NCI-H1105 (cell line): ENCODE measurements around the gene PCSK5.
"Not testable (repeated sequence)": the region's sequence is repeated elsewhere in the genome, so short reads cannot be mapped to it uniquely, and the experiment has no call there.

ENCODE experiments used
- DNase-seq: peaks from one replicate; lab custom pipeline; 2025; lab: John Stamatoyannopoulos, UW

The PCSK5 gene

DNA sequence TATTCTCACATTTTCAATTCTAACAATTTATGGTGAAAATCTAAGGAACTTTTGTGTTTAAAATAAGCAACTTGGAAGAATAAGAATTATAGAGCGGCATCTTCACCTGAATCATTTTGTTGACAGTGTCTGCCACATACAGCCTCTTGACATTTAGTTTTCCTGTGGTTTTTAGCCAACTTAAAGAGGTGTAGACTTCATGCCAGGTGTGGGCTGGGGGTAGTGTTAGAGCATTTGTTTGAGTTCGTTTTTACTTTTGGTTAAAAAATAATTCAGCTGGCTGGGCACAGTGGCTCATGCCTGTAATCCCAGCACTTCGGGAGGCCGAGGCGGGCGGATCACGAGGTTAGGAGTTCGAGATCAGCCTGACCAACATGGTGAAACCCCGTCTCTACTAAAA lies 72.8 kb downstream of the PCSK5 start:
- DNase-seq = not testable (repeated sequence)

DNA sequence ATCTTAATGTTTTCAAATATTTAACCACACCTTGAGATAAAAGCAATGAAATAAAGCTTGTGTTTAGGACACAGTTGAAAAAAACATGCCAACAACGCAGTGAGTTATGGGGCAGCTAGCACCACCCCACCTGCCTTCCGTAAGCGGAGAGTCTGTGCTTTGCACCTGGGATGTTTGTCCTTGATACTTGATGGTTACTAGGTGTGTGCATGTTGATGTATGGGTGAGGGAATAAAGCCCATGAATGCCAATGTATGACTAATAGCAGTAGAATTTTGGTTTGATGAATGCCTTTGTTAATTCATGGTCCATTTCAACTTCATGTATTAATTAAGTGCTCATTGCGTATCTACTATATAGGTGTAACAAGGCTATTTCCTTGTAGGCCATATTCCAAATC lies 74.0 kb downstream of the PCSK5 start:
- no peak for DNase-seq

DNA sequence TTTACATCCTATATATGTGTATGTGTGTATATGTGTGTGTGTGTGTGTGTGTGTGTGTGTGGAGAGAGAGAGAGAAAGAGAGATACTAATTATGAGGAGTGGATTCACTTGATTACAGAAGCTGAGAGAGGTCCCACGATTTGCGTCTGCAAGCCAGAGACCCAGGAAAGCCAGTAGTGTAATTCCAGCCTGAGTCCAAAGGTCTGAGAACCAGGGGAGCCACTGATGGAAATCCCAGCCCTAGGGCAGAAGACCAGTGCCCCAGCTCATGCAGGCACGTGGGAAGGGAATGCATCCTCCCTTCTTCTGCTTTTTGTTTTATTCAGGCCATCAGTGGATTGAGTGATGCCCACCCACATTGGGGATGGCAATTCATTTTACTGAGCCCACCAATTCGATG lies 74.8 kb downstream of the PCSK5 start:
- DNase-seq = no peak

DNA sequence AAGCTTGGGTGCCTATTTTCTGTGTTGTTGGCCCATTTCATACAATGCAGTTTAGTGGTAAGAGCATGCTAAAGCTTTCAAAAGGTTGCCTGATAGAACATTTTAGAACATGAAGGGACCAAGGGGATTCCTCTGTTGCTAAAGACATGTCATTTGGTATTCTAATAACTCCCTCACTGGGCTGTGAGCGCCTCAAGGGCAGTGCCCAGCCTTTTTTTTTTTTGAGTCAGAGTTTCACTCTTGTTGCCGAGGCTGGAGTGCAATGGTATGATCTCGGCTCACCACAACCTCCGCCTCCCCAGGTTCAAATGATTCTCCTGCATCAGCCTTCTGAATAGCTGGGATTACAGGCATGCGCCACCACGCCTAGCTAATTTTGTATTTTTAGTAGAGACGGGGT lies 77.1 kb downstream of the PCSK5 start:
- no peak for DNase-seq

DNA sequence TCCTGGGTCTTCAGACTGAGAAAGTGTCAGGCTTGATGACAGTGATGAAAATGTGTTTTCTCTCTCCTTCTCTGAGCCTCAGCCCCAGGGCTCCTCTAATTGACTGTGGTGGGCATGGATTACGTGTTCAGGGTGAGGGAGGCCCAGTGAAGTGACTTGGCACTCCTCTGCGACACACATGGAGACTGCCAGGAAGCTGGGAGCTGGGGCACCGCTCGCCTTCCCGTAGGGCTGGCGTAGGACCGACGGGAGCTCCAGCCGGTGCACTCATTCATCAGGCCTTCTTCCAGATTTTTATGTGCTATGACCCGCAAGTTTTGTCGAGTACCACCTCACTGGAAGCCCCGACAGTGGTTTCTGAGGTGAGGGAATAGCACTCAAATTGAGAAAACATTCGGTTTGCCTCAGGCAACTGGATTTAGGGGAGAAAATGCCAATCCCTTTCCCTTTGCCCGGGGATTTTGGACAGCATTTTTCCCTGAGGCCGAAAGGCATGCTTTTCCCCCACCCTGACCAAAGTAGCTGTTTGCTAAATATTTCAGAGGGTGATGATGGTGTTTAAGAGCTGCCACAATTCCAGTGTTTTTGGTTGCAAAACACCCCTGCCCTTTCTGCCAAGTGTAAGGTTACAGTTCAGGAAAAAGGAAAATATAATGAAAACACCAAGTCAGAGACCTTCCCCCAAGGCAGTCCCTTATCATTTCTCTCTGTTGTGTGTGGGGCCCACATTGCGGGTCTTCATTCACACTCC lies 83.7 kb downstream of the PCSK5 start:
- no peak for DNase-seq

DNA sequence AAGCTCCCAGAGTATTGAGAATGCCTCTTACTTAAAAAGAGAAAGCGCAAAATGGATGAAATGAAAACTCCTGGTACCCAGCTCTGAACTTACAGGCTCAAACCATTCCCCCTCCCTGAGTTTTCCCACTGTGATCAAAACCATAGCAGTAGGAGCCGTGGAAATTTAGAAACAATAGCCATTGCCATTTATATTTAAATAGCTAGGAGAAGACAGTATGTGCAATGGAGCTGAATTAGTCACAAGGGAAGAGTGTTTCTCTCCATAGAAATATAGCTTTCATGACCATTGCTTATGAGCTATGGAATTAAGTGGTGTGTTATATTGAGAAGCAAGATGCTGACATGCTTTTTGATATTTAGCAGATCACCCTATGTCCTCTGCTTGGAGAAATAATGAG lies 84.6 kb downstream of the PCSK5 start:
- no peak for DNase-seq

DNA sequence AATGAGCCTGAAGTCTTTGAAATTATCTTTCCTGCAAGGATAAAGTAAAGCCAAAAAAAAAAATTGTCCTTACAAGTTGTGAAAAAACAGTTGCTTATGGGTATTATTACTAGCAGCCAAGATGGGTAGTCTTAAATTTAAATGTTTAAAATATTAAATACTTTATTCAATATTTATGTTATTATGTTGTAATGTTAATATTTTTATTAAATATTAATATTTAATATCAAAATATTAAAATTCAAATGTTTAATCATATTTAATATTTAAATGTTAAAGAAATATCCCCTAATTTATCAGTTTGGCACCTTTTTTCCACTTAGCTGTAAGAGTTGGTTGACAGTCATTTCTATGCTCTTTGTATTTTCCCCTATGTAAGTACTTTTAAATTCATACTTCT lies 86.1 kb downstream of the PCSK5 start:
- no peak for DNase-seq

DNA sequence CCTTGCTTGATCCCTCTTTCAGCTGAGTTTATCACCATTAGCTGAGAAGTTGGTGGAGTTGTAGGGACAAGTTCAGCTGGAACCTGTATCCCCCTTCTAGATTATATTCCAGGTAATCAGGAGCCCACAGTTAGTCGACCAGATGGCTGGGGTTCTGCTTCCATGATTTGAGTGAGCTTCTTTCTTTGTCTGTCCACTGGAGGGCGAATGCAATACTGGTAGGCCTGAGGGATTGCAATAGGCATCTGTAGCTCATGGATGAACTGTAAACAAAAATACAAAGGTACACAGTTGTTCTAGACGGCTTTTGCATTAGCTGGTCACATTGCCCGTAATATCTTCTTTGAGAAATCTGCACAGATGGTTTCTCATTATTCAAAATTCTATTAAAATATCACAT lies 88.9 kb downstream of the PCSK5 start:
- no peak for DNase-seq

DNA sequence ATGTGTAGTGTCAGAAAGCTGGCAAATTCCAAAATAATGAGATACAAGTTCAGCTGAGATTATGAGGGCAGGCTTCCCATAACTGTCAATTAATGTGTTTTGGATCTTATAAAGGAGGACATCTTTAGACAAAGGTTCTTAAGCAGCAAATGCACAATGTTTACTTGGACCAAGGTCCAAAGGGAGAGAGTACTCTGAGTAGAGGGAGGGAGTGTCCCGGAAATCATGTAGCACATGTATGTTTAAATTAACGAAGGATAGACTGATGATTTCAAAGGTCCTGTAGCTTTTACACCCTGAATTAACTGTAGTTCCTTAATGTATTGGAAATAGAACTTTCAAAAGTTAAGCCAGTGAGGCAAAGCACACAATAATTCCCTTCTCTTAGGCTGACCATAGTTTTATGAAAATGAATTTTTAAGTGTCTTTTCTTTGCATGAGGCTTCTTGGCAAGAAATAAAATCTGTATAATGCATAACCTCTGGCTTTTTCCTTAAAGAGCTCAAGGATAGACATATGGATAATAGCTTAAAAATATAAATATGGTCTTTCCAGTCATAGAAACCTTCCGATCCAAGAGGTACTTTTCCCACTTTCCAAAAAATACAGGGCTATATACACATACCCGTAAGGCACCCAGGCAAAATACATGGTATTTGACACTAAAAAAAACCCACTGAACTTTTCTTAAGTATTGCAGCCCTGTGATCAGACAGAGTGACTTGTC lies 93.0 kb downstream of the PCSK5 start:
- DNase-seq = no peak

DNA sequence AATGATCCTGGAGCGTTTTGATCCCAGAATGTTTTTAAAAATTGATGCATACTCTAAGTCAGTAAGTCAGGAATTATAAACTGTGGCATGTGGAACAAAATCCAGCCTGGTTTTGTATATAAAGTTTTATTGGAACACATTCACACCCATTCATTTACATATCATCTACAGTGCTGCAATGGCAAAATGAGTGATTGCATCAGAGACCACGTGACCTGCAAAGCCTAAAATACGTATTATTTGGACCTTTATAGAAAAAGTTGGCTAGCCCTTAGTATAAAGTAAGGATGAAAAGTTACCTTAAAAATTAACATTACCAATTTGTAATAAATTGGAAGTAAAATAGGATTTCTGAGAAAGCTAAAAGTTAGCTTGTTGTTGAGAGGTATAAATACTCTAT lies 95.0 kb downstream of the PCSK5 start:
- no peak for DNase-seq

DNA sequence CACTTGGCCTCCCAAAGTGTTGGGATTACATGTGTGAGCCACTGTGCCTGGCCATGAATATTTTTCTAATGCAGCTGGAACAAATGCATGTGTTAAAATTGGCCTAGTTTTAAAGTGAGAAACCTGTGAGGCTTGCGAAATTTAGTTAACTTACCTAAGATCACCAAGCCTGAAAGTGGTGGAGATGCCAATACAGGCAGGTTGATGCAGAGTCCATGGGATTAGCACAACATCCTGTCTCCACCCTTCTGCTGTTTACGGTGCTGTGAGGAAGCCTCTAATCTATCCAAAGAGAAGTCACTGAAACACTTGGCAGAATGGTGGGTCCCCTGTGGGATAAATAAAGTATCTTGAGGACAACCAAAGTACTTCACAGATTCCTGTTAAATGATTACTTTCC lies 98.2 kb downstream of the PCSK5 start:
- no peak for DNase-seq

DNA sequence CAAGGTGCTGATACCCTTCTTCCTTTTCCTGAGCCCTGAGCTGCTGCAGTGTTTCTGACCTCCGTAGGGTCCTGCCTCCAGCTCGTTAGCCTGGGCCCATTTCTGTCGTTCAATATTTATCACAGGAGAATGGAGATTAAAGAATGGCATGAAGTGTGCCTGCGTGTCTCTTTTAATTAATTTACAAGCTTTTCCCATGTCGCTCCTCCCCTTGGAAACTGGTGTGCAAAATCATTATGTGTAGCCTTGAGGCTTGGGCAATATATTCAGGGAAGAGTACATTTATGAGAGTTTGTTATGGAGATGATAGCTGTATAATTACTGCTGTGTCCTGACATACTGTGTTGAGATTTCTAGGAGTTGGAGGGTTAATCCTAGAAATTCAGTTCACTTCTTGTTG lies 99.7 kb downstream of the PCSK5 start:
- no peak for DNase-seq

DNA sequence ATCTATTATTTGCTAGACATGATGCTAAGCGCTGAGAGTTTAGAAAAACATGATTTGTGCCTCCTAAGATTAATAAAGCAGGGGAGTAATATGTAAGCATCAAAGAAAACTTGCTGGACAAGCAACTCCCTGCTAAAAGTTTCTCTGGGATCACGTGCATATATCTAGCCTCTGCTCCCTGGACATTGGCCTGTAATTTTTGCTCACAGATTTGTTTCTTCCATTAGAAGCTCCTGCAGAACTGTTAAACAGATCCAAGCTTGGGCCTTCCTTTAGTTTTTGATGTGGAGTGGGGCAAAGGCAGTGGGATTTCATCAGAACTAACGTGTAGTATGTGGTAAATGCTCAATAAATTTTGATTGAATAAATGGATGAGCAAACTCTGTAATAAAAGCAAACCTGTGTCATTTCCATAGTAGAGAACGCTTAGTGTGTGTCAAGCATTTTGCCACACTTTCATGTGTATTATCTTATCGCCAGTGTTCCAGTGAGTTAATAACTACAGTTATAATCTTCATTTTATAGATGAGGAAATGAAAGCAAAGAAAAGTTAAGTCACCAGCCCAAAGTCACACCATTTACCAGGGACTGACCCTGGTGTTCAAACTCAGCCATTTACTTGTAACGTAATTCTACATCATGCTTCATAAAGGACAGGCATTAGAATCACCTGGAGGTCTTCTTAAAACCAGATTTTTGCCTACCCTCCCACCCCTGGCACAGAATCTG lies 100.3 kb downstream of the PCSK5 start:
- DNase-seq = no peak

DNA sequence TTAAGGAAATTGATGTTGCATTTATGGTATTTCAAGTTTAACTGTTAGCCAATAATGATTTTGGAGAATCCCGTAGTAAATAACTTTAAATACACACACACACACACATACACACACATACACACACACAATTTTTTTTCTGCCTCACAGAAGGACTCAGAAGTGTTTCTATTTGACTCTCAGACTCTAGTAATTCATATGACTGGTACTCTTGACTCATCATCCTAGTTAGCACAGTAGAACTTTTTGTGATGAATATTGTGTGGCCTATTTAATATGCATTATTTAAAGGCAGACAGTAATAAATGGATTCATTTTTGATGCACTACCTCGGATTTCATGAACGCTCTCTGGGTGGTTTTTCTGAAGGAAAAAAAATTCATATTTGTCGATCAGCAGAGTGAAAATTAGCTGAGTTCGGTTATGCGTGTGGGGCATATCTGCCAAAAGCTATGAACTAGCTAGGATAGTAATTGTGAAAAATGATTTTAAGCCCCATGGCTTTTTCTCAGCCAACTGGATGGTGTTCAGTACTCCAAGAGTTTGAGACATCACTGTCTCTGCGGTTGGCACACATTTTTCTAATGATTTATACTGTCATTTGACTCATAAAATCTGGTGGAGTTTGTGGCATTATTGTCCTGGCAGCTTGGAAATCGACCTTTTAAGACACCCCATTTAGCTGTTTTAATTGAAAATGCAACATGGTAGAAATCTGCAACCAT lies 102.2 kb downstream of the PCSK5 start:
- DNase-seq = no peak

DNA sequence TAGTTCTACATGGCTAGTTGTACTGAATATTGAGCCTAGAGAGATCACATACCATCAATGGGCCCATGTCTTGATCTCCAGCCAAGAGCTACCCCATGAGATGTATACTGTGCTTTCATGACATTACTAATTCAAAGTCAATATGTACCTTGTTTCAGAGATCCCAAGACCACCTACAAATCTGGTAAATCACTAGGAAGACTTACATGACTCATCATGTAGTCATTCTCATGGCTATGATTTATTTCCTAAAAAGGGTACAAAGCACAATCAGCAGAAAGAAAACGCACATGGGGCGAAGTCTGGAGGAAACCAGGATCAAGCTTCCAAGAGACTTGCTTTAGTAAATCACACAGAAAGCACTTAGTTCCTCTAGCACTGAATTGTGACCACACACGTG lies 103.0 kb downstream of the PCSK5 start:
- no peak for DNase-seq

DNA sequence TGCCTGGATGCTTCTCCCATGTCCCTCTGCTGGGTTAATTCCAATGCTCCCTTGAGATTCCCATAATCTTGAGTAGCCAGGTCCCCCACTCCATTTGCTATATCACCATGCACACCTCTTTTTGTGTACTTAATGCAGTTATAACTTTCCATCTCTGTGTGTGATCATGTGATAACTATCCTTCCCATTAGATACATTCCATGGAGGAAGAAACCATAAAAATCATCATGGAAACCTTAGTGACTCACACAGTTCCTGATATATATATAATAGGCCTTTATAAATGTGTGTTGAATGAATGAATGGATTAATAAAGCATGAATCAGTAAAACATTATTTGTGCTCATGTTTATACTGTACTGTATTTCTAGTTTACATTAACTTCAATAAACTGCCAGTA lies 104.6 kb downstream of the PCSK5 start:
- DNase-seq = no peak

DNA sequence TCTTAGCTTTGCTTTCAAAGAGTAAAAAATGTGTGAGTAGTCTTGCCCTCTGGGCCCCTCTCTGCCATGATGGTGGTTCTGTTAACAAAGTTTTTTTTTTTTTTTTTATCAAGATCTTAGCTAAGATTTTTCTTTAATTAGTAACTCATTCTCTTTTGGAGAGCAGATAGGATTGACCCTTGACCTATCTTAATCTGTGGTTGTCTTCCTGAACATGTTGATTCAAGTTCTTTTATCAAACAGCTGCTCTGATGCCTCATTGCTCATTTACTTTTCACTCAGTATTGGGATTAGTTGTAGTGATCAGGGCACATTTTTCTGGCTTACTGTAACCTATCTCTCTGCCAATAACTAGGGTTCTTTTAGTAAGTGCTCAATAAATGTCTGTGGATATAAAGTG lies 106.3 kb downstream of the PCSK5 start:
- no peak for DNase-seq

DNA sequence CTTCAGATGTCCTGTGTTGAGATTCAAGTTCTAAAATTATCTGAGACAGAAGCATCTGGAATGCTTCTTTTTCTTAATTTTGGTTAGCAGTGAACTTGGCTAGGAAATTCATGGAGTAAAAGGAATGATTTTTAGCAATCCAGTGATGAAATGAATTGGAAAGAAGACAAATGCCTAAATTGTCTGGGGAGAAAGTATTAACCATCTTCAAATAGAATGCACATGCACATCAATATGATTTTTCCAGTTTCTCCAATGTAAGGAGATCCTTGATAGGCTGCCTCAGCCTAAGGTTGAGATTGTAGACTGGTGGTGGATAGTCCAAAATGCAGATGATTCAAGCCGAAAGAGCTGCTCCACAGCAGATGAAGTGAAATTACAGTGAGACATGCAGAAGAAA lies 106.7 kb downstream of the PCSK5 start:
- DNase-seq = no peak

DNA sequence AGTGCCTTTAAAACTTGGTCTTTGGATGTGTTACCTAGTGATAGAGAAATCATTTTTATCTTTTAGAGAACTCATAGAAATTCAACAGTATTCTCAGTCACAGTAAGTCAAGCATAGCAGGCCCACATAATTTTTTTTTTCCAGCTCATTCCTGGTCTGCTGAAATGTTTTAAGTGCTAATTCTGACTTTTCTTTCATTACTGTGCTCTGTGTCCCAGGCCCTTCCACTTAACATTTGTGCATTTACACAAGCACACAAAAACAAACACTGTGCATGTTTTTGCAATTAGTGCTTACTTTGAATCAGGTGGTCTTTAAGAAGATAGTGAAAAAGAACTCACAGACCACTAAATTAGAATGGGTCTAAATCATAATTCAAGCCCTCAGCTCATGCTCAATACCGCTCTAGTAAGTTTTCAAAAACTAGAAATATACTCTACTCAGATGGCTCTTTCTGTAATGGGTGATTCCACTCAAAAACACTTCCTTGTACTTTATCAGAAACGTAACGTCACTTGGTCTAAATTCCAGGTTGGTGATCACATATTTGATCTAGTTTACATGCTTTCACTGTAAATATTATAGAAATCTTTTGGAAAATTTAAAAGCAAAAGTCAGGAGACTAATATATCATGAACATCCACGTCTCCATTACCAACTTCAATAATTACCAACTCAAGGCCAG lies 107.8 kb downstream of the PCSK5 start:
- no peak for DNase-seq

DNA sequence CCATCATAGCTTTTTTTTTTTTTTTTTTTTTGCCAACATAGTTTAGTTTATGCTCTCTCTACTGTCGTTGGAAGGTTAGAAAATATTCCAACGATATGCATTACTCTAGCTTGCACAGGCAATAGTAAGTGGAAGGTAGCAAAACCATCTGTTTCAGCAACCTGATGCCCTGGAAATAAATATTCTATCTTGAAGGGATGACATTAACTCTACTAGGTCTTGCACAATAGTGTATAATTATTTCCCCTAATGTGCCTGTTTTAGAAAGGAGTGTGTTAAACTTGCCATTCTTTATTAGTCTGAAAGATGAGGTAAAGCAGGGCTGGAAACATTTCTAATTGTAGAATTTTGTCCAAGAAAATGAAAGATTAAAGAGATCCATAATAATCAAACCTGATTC lies 111.0 kb downstream of the PCSK5 start:
- DNase-seq = no peak

DNA sequence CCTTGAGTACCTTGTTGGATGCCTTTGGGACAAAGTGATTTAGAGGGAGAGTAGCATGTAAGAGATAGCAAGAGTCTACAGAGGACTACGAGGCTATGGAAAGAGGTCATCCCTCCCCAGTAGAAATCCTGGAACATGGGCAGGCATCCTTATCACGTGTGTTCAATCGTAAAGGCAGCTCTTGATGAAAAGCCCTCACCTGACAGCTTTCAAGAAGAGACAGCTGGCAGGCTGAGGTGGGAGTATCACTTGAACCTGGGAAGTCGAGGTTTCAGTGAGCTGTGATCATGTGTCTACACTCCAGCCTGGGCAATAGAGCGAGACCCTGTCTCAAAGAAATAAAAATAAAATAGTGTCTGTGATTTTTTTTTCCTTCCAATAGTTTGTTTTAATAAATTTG lies 112.6 kb downstream of the PCSK5 start:
- DNase-seq = no peak

DNA sequence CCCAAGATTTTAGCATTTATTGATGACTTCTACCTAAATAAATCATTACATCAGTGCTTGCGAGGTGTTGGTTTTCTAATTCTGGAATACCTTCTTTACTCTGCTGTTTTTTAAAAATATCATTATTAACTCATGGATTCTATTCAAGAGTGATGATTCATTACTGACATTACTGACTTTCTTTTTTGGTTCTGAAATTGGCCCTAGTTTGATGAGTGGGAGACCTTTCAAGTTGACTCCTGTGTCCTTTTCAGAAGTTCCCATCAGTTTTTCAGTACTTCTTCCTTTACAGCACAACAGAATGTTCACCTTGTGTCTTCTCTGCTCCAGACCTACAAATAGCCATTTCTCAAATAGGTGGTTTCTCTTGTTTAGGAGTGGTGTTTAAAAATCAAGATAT lies 114.1 kb downstream of the PCSK5 start:
- no peak for DNase-seq
